GM10266 (cell line): Measurements from ENCODE around the gene BTBD9.

Experiments used
- DNase-seq: peaks from one replicate; pipeline ENCODE4 v3.0.0; 2012; ENCODE audit errors: extremely low spot score
- TF ChIP-seq, protein P1 (sequence below): IDR thresholded peaks from 2 replicates; pipeline ENCODE4 v1.5.1; 2012; ENCODE audit warnings: mild to moderate bottlenecking, low read depth; ENCODE audit not compliant: control insufficient read depth, insufficient read depth; ENCODE audit errors: missing control alignments

The BTBD9 gene

DNA sequence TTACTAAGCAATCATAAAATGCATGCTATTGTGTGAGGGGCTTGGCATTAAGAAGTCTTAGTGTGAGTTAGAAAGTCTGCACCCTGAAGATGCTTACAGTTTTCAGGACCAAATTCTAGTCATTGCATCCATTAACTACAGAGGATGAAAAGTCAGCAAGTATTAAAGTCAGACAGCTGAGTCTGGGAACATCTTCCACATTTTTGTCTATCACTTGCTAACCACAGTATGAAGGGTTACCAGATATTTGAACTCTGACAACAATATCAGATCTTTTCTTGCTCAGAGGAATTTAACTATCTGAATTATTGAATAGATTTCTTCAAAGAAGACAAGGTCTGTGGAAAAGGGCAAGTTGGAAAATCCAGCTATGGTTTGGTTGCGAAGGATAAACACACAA is 264.4 kb downstream of the BTBD9 start:
- no peak for DNase-seq
- TF ChIP-seq, protein P1, sequence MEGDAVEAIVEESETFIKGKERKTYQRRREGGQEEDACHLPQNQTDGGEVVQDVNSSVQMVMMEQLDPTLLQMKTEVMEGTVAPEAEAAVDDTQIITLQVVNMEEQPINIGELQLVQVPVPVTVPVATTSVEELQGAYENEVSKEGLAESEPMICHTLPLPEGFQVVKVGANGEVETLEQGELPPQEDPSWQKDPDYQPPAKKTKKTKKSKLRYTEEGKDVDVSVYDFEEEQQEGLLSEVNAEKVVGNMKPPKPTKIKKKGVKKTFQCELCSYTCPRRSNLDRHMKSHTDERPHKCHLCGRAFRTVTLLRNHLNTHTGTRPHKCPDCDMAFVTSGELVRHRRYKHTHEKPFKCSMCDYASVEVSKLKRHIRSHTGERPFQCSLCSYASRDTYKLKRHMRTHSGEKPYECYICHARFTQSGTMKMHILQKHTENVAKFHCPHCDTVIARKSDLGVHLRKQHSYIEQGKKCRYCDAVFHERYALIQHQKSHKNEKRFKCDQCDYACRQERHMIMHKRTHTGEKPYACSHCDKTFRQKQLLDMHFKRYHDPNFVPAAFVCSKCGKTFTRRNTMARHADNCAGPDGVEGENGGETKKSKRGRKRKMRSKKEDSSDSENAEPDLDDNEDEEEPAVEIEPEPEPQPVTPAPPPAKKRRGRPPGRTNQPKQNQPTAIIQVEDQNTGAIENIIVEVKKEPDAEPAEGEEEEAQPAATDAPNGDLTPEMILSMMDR, result no peak

DNA sequence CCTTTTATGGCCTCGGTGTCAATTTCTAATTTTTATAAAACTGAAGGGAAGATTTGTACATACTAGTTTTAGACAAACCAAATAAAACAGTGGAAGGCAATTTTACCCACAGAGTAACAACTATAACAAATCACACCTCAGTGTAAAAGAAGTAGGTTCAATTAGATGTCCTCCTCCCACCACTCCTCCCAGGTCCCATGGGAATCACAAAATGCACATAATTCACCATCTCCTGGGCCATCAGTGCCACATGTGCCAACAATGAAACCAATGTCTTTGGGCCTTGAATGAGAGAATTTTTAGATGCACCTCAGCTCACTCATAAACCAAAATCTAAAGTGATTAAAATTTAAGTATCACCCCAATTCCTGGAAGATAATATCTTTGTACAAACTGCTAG is 267.8 kb downstream of the BTBD9 start:
- no peak for DNase-seq
- TF ChIP-seq, protein P1, result no peak

DNA sequence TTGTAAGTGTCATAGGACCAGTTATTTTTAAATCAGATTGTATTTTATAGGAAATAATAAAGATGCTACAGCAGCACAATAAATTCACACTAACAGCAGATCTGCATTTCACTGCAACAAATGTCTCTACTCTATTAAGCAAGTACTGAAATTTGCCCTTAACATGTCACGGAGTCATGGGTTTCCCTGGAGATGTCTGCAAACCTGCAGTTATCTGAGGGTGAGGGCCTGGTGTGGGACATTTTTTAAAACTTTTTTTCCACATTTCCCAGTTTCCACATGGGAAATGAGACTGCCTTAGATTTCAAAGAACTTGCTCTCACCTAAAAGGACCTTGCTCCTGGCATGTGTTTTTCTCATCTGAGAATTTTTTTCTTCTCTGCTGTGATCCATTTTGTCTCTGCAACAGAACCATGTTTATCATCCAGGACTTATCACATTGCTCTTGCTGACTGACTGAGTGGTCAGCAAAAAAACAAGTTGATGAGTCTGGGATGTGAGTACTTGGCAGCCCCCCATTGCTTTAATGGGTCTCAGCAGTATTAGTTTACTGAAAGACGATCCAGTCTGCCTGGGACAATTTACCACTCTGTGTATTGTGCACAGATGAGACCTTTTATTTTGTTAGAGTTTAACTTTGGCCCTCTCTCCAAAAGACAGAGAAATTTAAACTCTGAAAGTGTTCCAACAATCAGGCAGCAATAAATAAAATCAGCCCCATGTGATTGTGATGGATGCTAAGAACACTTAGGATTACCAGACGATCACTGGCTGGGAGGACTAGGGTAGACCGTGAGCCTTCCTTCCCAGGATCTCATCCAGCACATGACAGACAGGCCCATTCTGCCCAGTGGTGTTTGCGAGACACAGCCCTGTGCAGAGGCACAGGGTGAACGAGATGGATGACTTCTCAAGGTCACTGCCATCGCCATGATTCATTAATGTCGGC is 268.8 kb downstream of the BTBD9 start:
- no peak for DNase-seq
- TF ChIP-seq, protein P1, result no peak

DNA sequence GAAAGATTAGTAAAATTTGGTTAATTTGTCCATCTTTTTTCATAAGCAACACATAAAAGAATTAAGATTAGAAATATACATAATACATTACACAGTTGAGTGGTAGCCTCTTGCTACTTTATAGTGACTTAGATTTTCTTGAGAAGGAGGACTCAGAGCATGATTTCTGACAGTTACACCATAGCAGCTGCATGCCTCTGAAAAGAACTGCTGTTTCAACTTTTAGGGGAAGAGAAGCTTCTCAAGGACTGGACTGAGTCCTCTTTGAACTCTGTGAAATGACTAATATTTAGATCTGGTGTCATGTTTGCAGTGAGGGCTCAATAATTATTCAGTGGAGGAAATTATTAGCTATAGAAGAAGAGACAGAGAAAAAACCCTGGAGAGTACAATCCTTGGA is 272.5 kb downstream of the BTBD9 start:
- TF ChIP-seq, protein P1, result no peak
- DNase-seq, result no peak

DNA sequence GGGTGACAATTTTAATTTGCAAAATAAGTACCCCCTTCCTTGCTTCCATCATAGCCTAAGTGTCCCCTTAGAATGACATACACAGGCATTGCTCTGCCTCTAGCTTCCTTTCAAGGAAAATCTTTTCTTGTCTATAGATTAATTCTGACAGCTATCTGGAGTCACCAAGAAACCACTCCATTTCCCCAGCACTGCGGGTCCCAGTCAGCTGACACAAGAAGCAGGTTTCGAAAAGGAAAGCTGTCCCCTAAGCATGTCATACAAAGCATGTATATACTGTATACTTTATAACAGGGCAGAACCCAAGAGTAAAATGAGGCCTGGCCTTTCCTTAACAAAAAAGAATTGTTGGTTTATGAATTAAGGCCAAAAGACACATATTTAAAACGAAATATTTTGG is 273.5 kb downstream of the BTBD9 start:
- no peak for DNase-seq
- TF ChIP-seq, protein P1, result no peak

DNA sequence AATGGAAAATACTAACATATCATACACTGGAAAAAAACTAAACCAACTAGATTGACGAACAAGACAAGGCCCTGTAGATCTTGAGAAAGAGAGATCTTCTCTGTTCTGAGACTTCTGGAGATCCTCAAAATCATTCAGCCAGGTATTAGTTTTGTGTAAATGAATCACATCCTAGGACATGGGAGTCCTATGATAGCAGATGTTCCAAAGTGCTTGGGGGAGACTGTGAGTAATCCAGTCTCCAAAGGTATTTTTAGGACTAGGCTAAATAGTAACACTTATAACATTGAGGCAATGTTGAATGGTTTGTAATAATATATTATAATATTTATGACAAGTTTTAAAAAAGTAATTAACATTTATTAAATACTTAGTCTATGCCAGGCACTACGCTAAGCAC is 275.0 kb downstream of the BTBD9 start:
- TF ChIP-seq, protein P1, result no peak
- DNase-seq, result no peak

DNA sequence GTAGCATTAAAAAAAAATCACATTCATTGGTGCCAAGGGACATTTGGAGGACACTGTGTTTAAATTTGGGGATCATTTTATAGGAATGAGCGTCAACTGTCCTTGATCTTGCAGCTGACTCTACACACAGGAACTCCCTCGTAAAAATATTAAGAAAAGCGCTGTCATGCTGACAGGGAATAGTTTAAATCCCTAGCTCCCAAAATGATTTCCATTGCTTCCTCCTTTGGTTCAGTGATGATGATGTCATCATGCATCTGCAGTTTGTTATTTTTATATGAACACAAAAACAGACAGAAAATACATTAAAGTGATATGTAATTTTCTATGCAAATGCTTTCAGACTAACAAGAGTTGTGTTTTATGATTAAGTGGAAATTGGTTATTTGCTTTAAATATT is 275.6 kb downstream of the BTBD9 start:
- DNase-seq, result no peak
- TF ChIP-seq, protein P1, result no peak
